Naive thymus-derived CD4-positive, alpha-beta T cell (primary cell): ENCODE results near the gene EID2B. TPM values are rescaled to one million over a fixed set of nuclear protein-coding genes. Genes with fewer than 3 reads are reported as not detected.

ENCODE experiments used
- ATAC-seq: fragments of 150-1000 bp; cut with Tn5 transposase; 2 replicates; pipeline ENCODE4 v1.10.0; 2021; ENCODE audit warnings: mild to moderate bottlenecking, moderate library complexity
- CTCF ChIA-PET: fragments of 350-600 bp; sonication (Branson Sonifier 250); formaldehyde crosslinking; loops from one replicate; lab custom pipeline; 2021; ENCODE audit warnings: antibody characterized with exemption; lab: Charles Lee
- POLR2A ChIA-PET: fragments of 350-600 bp; sonication (Branson Sonifier 250); formaldehyde crosslinking; loops from one replicate; lab custom pipeline; 2021; ENCODE audit warnings: antibody characterized with exemption, inconsistent platforms; lab: Charles Lee
- DNase-seq, 9 donors: peaks; one replicate each; pipeline versions ENCODE4 v3.0.0 to v3.0.0-alpha.2; 2020 to 2022; ENCODE audit warnings: mixed read lengths in 1 of 9
- H3K27ac ChIP-seq: one replicate; pipeline ENCODE4 v1.7.0; 2013; ENCODE audit warnings: mild to moderate bottlenecking, low read depth, low read length, moderate library complexity
- H3K27me3 ChIP-seq, 2 donors: one replicate each; pipeline ENCODE4 v1.7.0; 2013; ENCODE audit warnings: low read length in 2 of 2, mild to moderate bottlenecking in 2 of 2, moderate library complexity in 2 of 2; ENCODE audit not compliant: control insufficient read depth in 2 of 2, insufficient read depth in 2 of 2
- H3K36me3 ChIP-seq, 3 experiments: 1 replicate in 2 of 3; 2 replicates in 1 of 3; pipeline ENCODE4 v1.7.0; 2013; ENCODE audit warnings: low read length in 3 of 3, mild to moderate bottlenecking in 3 of 3, moderate library complexity in 1 of 3; ENCODE audit not compliant: insufficient read depth in 3 of 3, control insufficient read depth in 2 of 3
- H3K4me1 ChIP-seq, 2 donors: one replicate each; pipeline ENCODE4 v1.7.0; 2013; ENCODE audit warnings: low read length in 2 of 2, mild to moderate bottlenecking in 2 of 2, moderate library complexity in 1 of 2; ENCODE audit not compliant: control insufficient read depth in 2 of 2, insufficient read depth in 2 of 2
- H3K4me3 ChIP-seq: 2 replicates; pipeline ENCODE4 v1.7.0; 2013; ENCODE audit warnings: mild to moderate bottlenecking, low read length
- H3K9me3 ChIP-seq, 3 experiments: 1 replicate in 2 of 3; 2 replicates in 1 of 3; pipeline ENCODE4 v1.7.0; 2013; ENCODE audit warnings: low read length in 3 of 3; ENCODE audit not compliant: control insufficient read depth in 2 of 3
- H3K27ac Mint-ChIP-seq, 9 donors: one replicate each; pipeline ENCODE4 v1.8.0; 2020 to 2022; ENCODE audit warnings: mixed read lengths in 9 of 9, mild to moderate bottlenecking in 8 of 9, moderate library complexity in 5 of 9, inconsistent platforms in 2 of 9
- H3K27me3 Mint-ChIP-seq, 5 donors: one replicate each; pipeline ENCODE4 v1.8.0; 2021 to 2022; ENCODE audit warnings: mixed read lengths in 5 of 5, mild to moderate bottlenecking in 1 of 5
- H3K36me3 Mint-ChIP-seq, 5 donors: one replicate each; pipeline ENCODE4 v1.8.0; 2020 to 2022; ENCODE audit warnings: mixed read lengths in 5 of 5, mild to moderate bottlenecking in 3 of 5, inconsistent platforms in 1 of 5
- H3K4me1 Mint-ChIP-seq, 7 donors: one replicate each; pipeline ENCODE4 v1.8.0; 2020 to 2022; ENCODE audit warnings: mixed read lengths in 7 of 7, mild to moderate bottlenecking in 3 of 7, inconsistent platforms in 1 of 7
- H3K4me3 Mint-ChIP-seq, 10 donors: one replicate each; pipeline ENCODE4 v1.8.0; 2020 to 2022; ENCODE audit warnings: mild to moderate bottlenecking in 10 of 10, mixed read lengths in 10 of 10, moderate library complexity in 6 of 10, inconsistent platforms in 2 of 10
- H3K9me3 Mint-ChIP-seq, 11 donors: one replicate each; pipeline ENCODE4 v1.8.0; 2020 to 2022; ENCODE audit warnings: mixed read lengths in 11 of 11, mild to moderate bottlenecking in 4 of 11, inconsistent platforms in 1 of 11, moderate library complexity in 1 of 11
- intact Hi-C, 2 donors: fragments of 100-400 bp; cut with micrococcal nuclease; formaldehyde crosslinking; loops; one replicate each; pipeline ENCODE4 v1.15.1; 2023
- polyA plus RNA-seq, 2 donors: library from polyadenylated mRNA; unstranded; fragments of 300-500 nt; fragmentation: Illumina TruSeq; gene quantifications; one replicate each; pipeline ENCODE4 v1.2.3, GENCODE V29; 2021
- total RNA-seq, 6 experiments: library from RNA in 5 of 6; stranded (reverse) in 5 of 6; gene quantifications; 1 replicate in 5 of 6; 2 replicates in 1 of 6; pipeline ENCODE4 v1.2.3 and lab custom pipeline; 2021 to 2026

EID2B gene
- total and polyA plus RNA-seq, 7 experiments from 2014 or later = 4.4 to 8.5 (median 6.3) TPM

DNA sequence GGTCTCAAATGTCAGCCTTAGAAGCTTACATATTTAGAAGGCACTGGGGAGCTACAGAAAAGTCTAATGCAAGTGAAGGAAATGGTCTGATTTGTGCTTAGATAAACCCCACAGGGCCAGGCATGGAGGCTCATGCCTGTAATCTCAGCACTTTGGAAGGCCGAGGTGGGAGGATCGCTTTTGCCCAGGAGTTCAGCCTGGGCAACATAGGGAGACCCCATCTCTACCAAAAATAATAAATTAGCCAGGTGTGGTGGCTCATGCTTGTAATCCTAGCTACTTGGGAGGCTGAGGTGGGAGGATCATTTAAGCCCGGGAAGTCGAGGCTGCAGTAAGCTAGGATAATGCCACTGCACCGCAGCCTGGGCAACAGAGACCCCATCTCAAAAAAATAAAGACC, 36.6 kb downstream of the EID2B start:
- Mint-ChIP-seq H3K4me3 (no peak overlapping the region), H3K36me3 (peaks cover 0 to 5% (median 0%) of the 10 kb centered on the region in 5 donors), H3K9me3 (peaks cover 0 to 2% (median 0%) of the 10 kb centered on the region in 11 donors), H3K27ac (no peak overlapping the region), H3K27me3 (peaks cover 29 to 51% (median 32%) of the 10 kb centered on the region in 5 donors), H3K4me1 (peaks cover 13 to 20% (median 16%) of the 10 kb centered on the region in 7 donors)
- Histone ChIP-seq H3K27me3 (peaks cover 12% of the 10 kb centered on the region in 2 donors), H3K4me3 (no peak overlapping the region), H3K4me1 (peaks cover 6 to 20% of the 10 kb centered on the region in 2 donors), H3K9me3 (no peaks in the 10 kb centered on the region), H3K36me3 (no peaks in the 10 kb centered on the region), H3K27ac (no peak overlapping the region)
- no peak for DNase-seq
- CTCF ChIA-PET = interaction anchor here (0.8 to 1.0 kb wide), 3 partner anchors 37 to 178 kb away, joined by 3 read pairs; partner anchors contain the start of gene EID2B
- POLR2A ChIA-PET = no interaction called here
- ATAC-seq = no peak
- intact Hi-C loops = no loop called here

DNA sequence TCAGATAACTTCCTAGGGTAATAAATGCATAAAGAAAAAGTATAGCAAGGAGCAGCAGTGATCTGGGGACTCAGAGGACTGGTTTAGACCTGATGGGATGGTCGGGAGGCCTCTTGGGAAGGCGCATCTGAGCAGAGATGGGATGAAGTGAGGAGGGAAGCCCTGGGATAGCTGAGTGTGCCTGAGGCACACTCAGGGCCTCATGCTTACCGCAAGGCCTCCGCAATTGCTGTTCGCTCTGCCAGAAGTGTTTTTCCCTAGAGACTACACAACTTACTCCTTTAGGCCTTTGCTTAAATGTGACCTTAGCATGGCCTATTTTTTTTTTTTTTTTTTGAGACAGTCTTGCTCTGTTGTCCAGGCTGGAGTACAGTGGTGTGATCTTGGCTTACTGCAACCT, 38.0 kb downstream of the EID2B start:
- Histone ChIP-seq H3K27me3 (peaks cover 7 to 8% of the 10 kb centered on the region in 2 donors), H3K27ac (no peak overlapping the region), H3K9me3 (no peaks in the 10 kb centered on the region), H3K4me3 (no peak overlapping the region), H3K4me1 (peaks cover 6 to 20% of the 10 kb centered on the region in 2 donors), H3K36me3 (peaks cover 0 to 8% (median 5%) of the 10 kb centered on the region in 3 experiments)
- Mint-ChIP-seq H3K27me3 (peaks cover 18 to 38% (median 21%) of the 10 kb centered on the region in 5 donors), H3K4me1 (peaks cover 11 to 17% (median 12%) of the 10 kb centered on the region in 7 donors), H3K4me3 (no peak overlapping the region), H3K9me3 (peaks cover 0 to 1% (median 0%) of the 10 kb centered on the region in 11 donors), H3K36me3 (peaks cover 0 to 5% (median 2%) of the 10 kb centered on the region in 5 donors), H3K27ac (no peak overlapping the region)
- DNase-seq (no peak), ATAC-seq (no peak)
- CTCF ChIA-PET = interaction anchor here (0.6 kb wide), 1 partner anchor 16 kb away, joined by 3 read pairs; no protein-coding TSS in a partner anchor
- POLR2A ChIA-PET = no interaction called here
- intact Hi-C loops = no loop called here

GRCh38 chr19:39492788-39493187, 39.9 kb downstream of the EID2B start:
- peaks cover 6 to 22% (median 7%) of the 10 kb centered on the region in 5 donors for H3K27me3 Mint-ChIP-seq
- Histone ChIP-seq H3K27me3 (no peaks in the 10 kb centered on the region), H3K9me3 (no peaks in the 10 kb centered on the region), H3K36me3 (peaks cover 0 to 27% (median 13%) of the 10 kb centered on the region in 3 experiments), H3K27ac (no peak overlapping the region), H3K4me3 (no peak overlapping the region), H3K4me1 (peaks cover 0 to 2% of the 10 kb centered on the region in 2 donors)
- ChIA-PET POLR2A (no interaction called here), CTCF (no interaction called here)
- peaks cover 0 to 1% (median 0%) of the 10 kb centered on the region in 11 donors for H3K9me3 Mint-ChIP-seq
- DNase-seq = no peak
- ATAC-seq = no peak
- peaks cover 0 to 16% (median 10%) of the 10 kb centered on the region in 5 donors for H3K36me3 Mint-ChIP-seq
- H3K27ac Mint-ChIP-seq = no peak overlapping the region
- peaks cover 0 to 3% (median 0%) of the 10 kb centered on the region in 7 donors for H3K4me1 Mint-ChIP-seq
- H3K4me3 Mint-ChIP-seq = no peak overlapping the region
- intact Hi-C loops = no loop called here

- no peak overlapping the region for H3K4me3 Mint-ChIP-seq
- ChIA-PET POLR2A (no interaction called here), CTCF (no interaction called here)
- peaks cover 0 to 30% (median 13%) of the 10 kb centered on the region in 3 experiments for H3K36me3 ChIP-seq
- H3K9me3 ChIP-seq = no peaks in the 10 kb centered on the region
- H3K4me1 Mint-ChIP-seq = peaks cover 0 to 2% (median 0%) of the 10 kb centered on the region in 7 donors
- no peak overlapping the region for H3K27ac Mint-ChIP-seq
- no peak for ATAC-seq
- peaks cover 0 to 1% (median 0%) of the 10 kb centered on the region in 11 donors for H3K9me3 Mint-ChIP-seq
- H3K27me3 ChIP-seq = no peaks in the 10 kb centered on the region
- peaks cover 0 to 16% (median 10%) of the 10 kb centered on the region in 5 donors for H3K36me3 Mint-ChIP-seq
- intact Hi-C loops = no loop called here
- peaks cover under 1 to 16% (median 6%) of the 10 kb centered on the region in 5 donors for H3K27me3 Mint-ChIP-seq
- no peak overlapping the region for H3K4me3 ChIP-seq
- no peak for DNase-seq
- H3K27ac ChIP-seq = no peak overlapping the region
- H3K4me1 ChIP-seq = no peaks in the 10 kb centered on the region
These were observed 40.4 kb downstream of the EID2B start for GRCh38 chr19:39492225-39492624.

- ChIA-PET POLR2A (interaction anchor here (0.6 kb wide), 1 partner anchor 13 kb away, joined by 5 read pairs; no protein-coding TSS in a partner anchor), CTCF (interaction anchor here (0.6 kb wide), 1 partner anchor 700 kb away, joined by 6 read pairs; no protein-coding TSS in a partner anchor)
- Mint-ChIP-seq H3K9me3 (peaks cover 0 to 1% (median 0%) of the 10 kb centered on the region in 11 donors), H3K27ac (peak overlapping the region in 1 of 9 donors; percentile 36), H3K27me3 (no peaks in the 10 kb centered on the region), H3K4me3 (no peak overlapping the region), H3K36me3 (peaks cover 5 to 31% (median 13%) of the 10 kb centered on the region in 5 donors), H3K4me1 (peaks cover 0 to 2% (median 0%) of the 10 kb centered on the region in 7 donors)
- ATAC-seq = no peak
- Histone ChIP-seq H3K27ac (no peak overlapping the region), H3K27me3 (no peaks in the 10 kb centered on the region), H3K4me3 (no peak overlapping the region), H3K9me3 (no peaks in the 10 kb centered on the region), H3K36me3 (peaks cover 0 to 54% (median 20%) of the 10 kb centered on the region in 3 experiments), H3K4me1 (no peaks in the 10 kb centered on the region)
- intact Hi-C loops = no loop called here
- DNase-seq = no peak
These were observed 42.9 kb downstream of the EID2B start for GRCh38 chr19:39489756-39490155.

- no peaks in the 10 kb centered on the region for H3K27me3 ChIP-seq
- H3K4me1 ChIP-seq = peaks cover 10 to 11% of the 10 kb centered on the region in 2 donors
- peaks cover 0 to 42% (median 11%) of the 10 kb centered on the region in 3 experiments for H3K36me3 ChIP-seq
- H3K27ac ChIP-seq = no peak overlapping the region
- CTCF ChIA-PET = no interaction called here
- Mint-ChIP-seq H3K4me3 (peak overlapping the region in 9 of 10 donors; percentile 14 to 91 (median 50)), H3K36me3 (peaks cover 2 to 23% (median 5%) of the 10 kb centered on the region in 5 donors), H3K27ac (peak overlapping the region in 1 of 9 donors; percentile 75), H3K9me3 (no peaks in the 10 kb centered on the region), H3K4me1 (peaks cover 12 to 32% (median 25%) of the 10 kb centered on the region in 7 donors), H3K27me3 (no peaks in the 10 kb centered on the region)
- POLR2A ChIA-PET = interaction anchor here (0.5 kb wide), 1 partner anchor 1819 kb away, joined by 4 read pairs; no protein-coding TSS in a partner anchor
- intact Hi-C loops = no loop called here
- H3K9me3 ChIP-seq = no peaks in the 10 kb centered on the region
- H3K4me3 ChIP-seq = no peak overlapping the region
- ATAC-seq (no peak), DNase-seq (no peak)
These were observed 49.5 kb downstream of the EID2B start for GRCh38 chr19:39483141-39483540.
